Ectodermal cell (in vitro differentiated cells): Measurements from ENCODE around the gene ZFAND2B.
A peak's percentile ranks its signal among the peaks of the same experiment; 100 is the strongest.

Experiments
- H3K27ac ChIP-seq: 2 replicates; pipeline ENCODE4 v1.7.0; 2013; ENCODE audit warnings: mild to moderate bottlenecking, low read depth, low read length; ENCODE audit not compliant: insufficient read depth, poor library complexity, severe bottlenecking
- H3K27me3 ChIP-seq: 2 replicates; pipeline ENCODE4 v1.7.0; 2013; ENCODE audit warnings: mild to moderate bottlenecking, low read length; ENCODE audit not compliant: insufficient read depth, control insufficient read depth, poor library complexity, severe bottlenecking
- H3K36me3 ChIP-seq: one replicate; pipeline ENCODE4 v1.7.0; 2013; ENCODE audit warnings: low read length; ENCODE audit not compliant: control insufficient read depth, insufficient read depth
- H3K4me1 ChIP-seq: one replicate; pipeline ENCODE4 v1.7.0; 2013; ENCODE audit warnings: low read length; ENCODE audit not compliant: control insufficient read depth, insufficient read depth
- H3K4me3 ChIP-seq: 2 replicates; pipeline ENCODE4 v1.7.0; 2013; ENCODE audit warnings: low read depth, low read length, control low read depth; ENCODE audit not compliant: insufficient read depth
- H3K9me3 ChIP-seq: 2 replicates; pipeline ENCODE4 v1.7.0; 2013; ENCODE audit warnings: mild to moderate bottlenecking, low read length, moderate library complexity; ENCODE audit not compliant: control insufficient read depth
- WGBS, 2 experiments: methylation state at CpG; one replicate each; pipeline ENCODE4 v1.1.7; 2013; ENCODE audit warnings: missing lambda C conversion rate in 2 of 2; 5-methylcytosine and 5-hydroxymethylcytosine counted together

The ZFAND2B gene

DNA sequence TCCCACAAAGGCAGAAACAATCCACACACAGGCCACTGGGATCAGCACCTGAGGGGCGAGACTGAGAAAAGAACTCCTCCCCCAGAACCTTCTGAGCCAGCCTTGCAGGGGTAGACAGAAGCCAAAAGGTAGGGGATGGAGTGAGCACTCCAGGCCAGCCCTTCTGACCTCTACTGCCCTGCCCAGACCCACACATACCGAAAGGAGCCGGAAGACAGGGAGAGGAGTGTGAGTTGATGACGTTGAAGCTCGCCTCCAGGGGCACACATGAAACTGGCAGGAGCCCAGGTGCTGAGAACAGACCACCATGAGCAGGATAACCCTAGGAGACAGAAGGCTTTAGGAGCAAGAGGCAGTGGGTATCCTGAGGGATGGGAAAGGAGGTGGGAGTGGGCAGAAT lies 38.6 kb upstream of the ZFAND2B start:
- Histone ChIP-seq H3K27ac (no peak overlapping the region), H3K36me3 (no peaks in the 10 kb centered on the region), H3K4me1 (no peaks in the 10 kb centered on the region), H3K4me3 (no peak overlapping the region), H3K27me3 (peaks cover 4% of the 10 kb centered on the region), H3K9me3 (no peaks in the 10 kb centered on the region)
- 60 to 64% methylated on average over 5 of the region's 5 CpGs for WGBS, 2 experiments

DNA sequence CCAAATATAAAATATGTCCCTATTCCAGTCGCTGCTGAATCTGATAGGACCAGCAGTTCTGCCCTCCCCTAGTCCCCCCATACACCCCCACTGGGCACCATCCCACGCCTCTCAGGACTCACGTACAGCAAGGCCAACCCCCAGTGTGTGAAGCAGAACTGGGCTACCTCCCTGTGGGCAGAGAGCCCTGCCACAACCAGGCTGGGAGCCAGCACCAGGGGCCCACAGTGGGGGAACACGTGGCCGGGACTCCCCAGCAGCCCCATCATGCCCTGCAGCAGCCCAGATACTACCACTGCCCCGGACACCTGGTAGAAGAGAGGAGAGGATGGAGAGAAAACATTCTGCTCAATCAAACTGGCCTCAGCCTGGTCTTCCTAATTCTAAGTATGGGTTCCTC lies 38.1 kb upstream of the ZFAND2B start:
- Histone ChIP-seq H3K27ac (no peak overlapping the region), H3K4me1 (no peaks in the 10 kb centered on the region), H3K27me3 (no peaks in the 10 kb centered on the region), H3K9me3 (no peaks in the 10 kb centered on the region), H3K4me3 (no peak overlapping the region), H3K36me3 (no peaks in the 10 kb centered on the region)
- 82 to 85% methylated on average over 6 of the region's 6 CpGs for WGBS, 2 experiments

DNA sequence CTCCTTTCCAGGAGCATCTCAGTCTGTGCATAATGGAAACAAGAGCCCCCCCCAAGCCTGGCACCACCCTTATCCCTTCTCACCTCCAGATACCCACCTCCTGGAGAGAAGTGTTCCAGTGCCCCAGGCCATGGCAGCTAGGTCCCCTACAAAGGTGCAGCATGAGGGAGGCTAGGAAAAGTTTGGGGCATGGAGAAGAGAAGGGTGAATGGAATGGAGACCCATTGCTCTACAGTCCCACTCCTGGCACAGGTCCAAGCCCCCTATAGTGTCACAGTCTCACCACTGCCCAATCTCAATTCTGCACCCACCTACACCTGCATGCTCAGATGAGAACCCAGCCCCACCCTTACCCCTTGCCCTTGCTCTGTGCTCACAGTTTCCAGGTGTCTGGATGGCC lies 37.6 kb upstream of the ZFAND2B start:
- Histone ChIP-seq H3K9me3 (no peaks in the 10 kb centered on the region), H3K4me3 (no peak overlapping the region), H3K27ac (no peak overlapping the region)

DNA sequence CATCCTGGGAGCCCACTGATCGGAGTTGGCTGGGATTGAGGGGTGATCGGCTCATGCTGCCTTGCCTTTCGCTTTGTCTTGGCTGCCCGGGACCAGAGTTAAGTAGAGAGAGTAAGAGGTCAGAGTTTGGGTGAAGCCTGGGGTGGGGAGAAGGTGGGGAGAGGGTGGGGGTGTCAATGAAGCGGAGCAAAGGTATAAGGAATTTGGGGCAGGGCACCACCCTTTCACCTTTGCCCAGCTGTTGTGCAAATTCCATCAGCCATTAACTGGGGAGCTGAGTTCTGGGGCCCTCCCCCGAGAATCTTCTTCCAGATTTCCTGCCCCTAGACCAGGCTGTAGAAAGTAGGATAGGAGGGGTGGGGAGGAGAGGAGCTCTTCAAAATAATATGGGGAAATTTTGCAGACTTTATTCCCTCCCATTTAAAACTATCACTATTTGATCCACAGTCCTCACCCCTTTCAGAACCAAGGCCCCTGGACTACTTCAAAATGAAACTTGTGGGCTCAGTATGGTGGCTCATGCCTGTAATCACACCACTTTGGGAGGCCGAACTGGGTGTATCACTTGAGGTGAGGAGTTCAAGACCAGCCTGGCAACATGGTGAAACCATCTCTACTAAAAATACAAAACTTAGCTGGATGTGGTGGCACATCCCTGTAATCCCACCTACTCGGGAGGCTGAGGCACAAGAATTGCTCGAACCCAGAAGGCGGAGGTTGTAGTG lies 36.5 kb upstream of the ZFAND2B start, which contains the start of gene SLC23A3:
Gene SLC23A3 (minus strand): TSS at position 100 of the 725 bp plus-strand sequence. CDS start 45 bp downstream, at position 55.
- 89 to 90% methylated on average over 10 of the region's 10 CpGs for WGBS, 2 experiments
- Histone ChIP-seq H3K27ac (no peak within 1 kb of the TSS), H3K27me3 (no peaks in the 10 kb centered on the region), H3K36me3 (no peaks in the 10 kb centered on the region), H3K9me3 (no peaks in the 10 kb centered on the region), H3K4me3 (no peak within 1 kb of the TSS), H3K4me1 (no peaks in the 10 kb centered on the region)

More for the DNA sequence above, 37.6 kb upstream of the ZFAND2B start:
- H3K4me1 ChIP-seq: no peaks in the 10 kb centered on the region
- no peaks in the 10 kb centered on the region for H3K27me3 ChIP-seq
- H3K36me3 ChIP-seq: no peaks in the 10 kb centered on the region

DNA sequence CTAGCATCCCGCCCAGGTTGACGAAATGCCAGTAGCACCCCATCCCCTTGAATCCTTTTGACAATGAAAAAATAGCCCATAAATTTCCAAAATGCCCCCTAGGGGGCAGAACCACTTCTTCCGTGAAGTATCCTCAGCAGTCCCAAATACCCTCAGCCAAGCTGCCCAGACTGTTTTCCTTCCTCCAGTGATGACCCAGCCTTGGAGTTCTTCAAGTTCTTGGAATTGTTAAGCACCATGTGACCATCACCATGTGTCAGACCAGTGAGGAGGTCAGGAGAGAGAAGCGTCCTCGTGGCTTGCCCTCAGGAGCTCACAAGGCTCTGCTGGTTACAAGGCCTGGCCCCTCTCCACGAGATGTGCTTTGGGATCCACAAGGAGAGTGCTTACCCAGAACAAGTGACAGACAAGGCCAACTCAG lies 35.3 kb upstream of the ZFAND2B start:
- Histone ChIP-seq H3K4me1 (peaks cover 6% of the 10 kb centered on the region), H3K27me3 (no peaks in the 10 kb centered on the region), H3K9me3 (no peaks in the 10 kb centered on the region), H3K36me3 (no peaks in the 10 kb centered on the region), H3K4me3 (no peak overlapping the region), H3K27ac (no peak overlapping the region)
- WGBS, 2 experiments: 63 to 65% methylated on average over 6 of the region's 6 CpGs

DNA sequence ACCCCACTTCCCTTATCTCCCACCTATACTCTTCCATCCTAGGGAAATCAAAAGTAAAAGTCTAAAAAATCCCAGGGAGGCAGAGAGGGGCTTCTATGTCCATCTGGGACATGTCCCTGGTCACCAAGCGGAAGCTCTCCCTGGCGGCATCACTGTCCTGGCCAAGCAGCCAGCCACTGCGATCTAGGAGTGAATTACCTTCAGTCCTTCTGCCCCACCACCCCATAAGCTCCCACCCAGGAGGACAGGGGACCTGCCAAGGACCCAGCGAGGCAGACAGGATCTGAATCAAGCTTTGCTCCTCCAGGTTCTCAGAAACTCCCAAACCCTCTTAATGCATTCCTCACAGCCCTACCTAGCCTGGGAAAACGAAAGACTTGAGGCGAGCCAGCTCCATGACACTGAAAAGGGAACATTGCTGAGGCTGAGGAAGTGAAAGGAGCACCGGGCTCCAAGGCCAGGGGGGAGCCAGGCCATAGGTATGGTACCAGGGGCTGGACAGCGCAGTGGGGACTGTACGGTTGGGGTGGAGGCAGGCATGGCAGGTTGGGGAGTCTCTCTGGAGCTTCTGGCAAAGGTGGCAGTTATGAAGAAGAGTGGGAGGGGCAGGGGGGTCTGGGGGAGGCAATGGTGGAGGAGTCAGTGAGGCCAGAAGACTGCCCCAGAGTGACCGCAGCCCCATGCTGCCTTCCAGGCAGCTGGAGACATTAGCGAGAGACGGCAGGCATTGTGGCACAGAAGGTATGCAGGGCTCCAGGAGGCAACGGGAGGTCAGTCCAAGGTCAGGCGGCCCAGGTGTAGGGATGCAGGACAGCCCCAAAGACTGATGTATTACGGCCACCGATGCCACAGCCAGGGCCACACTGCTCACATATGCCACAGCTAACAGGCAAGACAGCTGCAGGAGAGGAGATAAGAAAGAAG lies 34.1 kb upstream of the ZFAND2B start:
- no peak overlapping the region for H3K4me3 ChIP-seq
- H3K27me3 ChIP-seq: no peaks in the 10 kb centered on the region
- no peak overlapping the region for H3K27ac ChIP-seq
- peaks cover 6% of the 10 kb centered on the region for H3K4me1 ChIP-seq
- 90% methylated on average over 16 of the region's 16 CpGs for WGBS, 2 experiments
- H3K9me3 ChIP-seq: no peaks in the 10 kb centered on the region
- H3K36me3 ChIP-seq: no peaks in the 10 kb centered on the region

DNA sequence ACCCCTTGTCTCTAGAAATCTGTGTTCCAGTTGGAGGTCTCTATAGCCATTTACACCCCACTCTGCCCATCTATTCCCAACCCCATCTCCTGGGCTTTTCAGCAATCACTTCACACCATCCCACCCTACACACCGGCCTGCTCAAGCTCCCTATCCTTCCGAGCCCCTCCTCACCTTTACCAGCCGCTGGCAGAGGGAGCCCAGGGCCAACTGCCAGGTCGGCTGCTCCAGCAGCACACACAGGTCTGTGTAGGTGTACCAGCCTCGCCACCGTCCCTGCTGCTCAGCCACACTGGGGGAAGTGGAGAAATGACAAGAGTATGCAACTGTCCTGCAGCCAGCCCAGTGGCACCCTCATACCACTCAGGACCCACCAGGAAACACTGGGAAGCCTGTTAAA lies 33.4 kb upstream of the ZFAND2B start:
- Histone ChIP-seq H3K9me3 (no peaks in the 10 kb centered on the region), H3K27ac (no peak overlapping the region), H3K4me3 (no peak overlapping the region), H3K27me3 (no peaks in the 10 kb centered on the region), H3K4me1 (peaks cover 6% of the 10 kb centered on the region), H3K36me3 (no peaks in the 10 kb centered on the region)
- WGBS, 2 experiments: 93 to 95% methylated on average over 6 of the region's 6 CpGs

DNA sequence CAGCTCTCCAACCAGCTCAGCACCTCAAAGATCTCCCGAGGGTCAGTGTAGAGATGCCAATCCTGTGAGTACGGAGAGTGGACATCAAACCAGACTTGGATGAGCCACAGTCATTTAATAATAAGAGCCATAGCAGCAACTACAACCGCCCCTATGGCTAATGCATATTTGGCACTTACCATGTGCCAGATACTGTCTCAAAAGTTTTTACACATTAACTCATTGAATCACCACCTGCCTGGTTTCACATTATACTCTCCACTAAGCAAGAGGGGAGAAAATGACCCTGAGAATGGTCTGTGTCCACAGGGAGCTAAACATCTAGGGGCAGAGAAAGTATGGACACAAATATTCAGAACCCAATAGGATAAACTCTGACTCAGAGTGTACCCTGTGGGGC lies 32.4 kb upstream of the ZFAND2B start:
- Histone ChIP-seq H3K4me3 (no peak overlapping the region), H3K27ac (no peak overlapping the region), H3K9me3 (no peaks in the 10 kb centered on the region), H3K4me1 (peaks cover 12% of the 10 kb centered on the region), H3K36me3 (no peaks in the 10 kb centered on the region), H3K27me3 (no peaks in the 10 kb centered on the region)
- 88 to 97% methylated on average over 3 of the region's 3 CpGs for WGBS, 2 experiments

DNA sequence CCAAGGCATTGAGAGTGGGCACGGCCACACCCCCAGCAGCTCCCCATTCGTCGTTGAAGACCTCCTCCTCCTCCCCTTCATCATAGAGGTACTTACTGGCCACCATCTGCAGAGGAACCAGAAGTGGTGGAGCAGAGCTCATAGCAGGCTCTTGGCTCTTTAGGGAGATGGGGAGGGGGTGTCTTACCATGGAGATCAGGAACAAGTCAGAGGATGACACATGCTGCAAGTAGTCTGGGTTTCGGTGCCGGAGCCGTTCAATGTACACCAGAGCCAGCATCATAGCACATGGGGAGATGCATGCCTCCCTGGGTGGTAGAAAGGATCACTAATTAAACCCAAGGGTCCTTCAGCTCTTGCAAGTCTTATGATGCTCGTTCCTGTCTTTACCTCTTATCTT lies 31.8 kb upstream of the ZFAND2B start:
- H3K27me3 ChIP-seq: no peaks in the 10 kb centered on the region
- peaks cover 4% of the 10 kb centered on the region for H3K36me3 ChIP-seq
- no peak overlapping the region for H3K27ac ChIP-seq
- no peaks in the 10 kb centered on the region for H3K9me3 ChIP-seq
- H3K4me1 ChIP-seq: peaks cover 15% of the 10 kb centered on the region
- WGBS, 2 experiments: 92 to 93% methylated on average over 7 of the region's 7 CpGs
- no peak overlapping the region for H3K4me3 ChIP-seq

DNA sequence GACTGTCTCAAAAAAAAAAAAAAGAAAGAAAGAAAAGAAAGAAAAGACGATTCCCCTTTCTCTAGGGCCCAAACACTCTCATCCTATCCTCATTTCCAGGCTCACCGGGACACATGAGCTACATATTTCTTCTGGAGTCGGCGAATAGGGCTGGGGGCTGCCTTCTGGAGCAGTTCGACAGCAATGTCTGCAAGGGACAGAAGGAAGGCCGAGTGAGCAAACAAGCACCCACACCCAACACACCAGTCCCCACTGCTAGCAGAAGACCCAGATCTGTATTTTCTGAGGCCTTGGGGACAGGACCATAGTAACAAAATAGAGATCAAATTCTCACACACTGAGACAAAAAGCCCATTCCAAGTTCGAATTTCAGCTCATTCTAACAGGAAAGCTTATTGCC lies 31.1 kb upstream of the ZFAND2B start:
- Histone ChIP-seq H3K27me3 (no peaks in the 10 kb centered on the region), H3K4me1 (peaks cover 15% of the 10 kb centered on the region), H3K4me3 (peak overlapping the region; percentile 88), H3K9me3 (no peaks in the 10 kb centered on the region), H3K36me3 (peaks cover 11% of the 10 kb centered on the region), H3K27ac (no peak overlapping the region)
- 90 to 91% methylated on average over 7 of the region's 7 CpGs for WGBS, 2 experiments
